HFF-Myc (cell line): ENCODE results near the gene CDK5R2.
A peak's percentile ranks its signal among the peaks of the same experiment; 100 is the strongest.

Experiments used
- DNase-seq: peaks from one replicate; pipeline ENCODE4 v3.0.0-alpha.2; 2011; ENCODE audit warnings: low read depth; ENCODE audit errors: extremely low read depth
- H3K4me3 ChIP-seq: replicated peaks from 2 replicates; pipeline ENCODE4 v1.5.1; 2011; ENCODE audit warnings: low read depth, mild to moderate bottlenecking, control low read depth, low read length
- TF ChIP-seq, protein P1 (sequence below): IDR thresholded peaks from 2 replicates; pipeline ENCODE4 v1.5.1; 2012; ENCODE audit warnings: mild to moderate bottlenecking, low read depth, low read length, control low read depth; ENCODE audit errors: missing control alignments

Gene CDK5R2

DNA sequence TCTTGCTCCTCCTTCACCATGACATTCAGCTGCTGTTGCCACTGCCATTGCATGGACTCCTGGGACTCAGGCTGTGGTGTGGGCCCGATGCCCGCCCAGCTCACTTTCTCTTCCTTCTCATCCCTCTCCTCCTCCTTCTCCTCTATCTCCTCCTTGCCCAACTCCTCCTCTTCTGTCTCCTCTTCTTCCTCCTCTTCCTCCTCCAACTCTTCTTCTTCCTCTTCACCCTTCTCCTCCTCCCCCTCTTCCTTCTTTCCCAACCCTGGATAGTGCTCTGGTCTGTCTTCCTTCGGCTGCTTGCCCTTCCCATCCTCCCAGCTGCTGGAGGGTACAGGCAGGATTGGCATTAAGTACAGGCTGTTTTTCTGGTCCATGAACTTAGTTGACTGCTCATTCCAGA lies 44.5 kb downstream of the CDK5R2 start:
- DNase-seq: no peak
- TF ChIP-seq, protein P1, sequence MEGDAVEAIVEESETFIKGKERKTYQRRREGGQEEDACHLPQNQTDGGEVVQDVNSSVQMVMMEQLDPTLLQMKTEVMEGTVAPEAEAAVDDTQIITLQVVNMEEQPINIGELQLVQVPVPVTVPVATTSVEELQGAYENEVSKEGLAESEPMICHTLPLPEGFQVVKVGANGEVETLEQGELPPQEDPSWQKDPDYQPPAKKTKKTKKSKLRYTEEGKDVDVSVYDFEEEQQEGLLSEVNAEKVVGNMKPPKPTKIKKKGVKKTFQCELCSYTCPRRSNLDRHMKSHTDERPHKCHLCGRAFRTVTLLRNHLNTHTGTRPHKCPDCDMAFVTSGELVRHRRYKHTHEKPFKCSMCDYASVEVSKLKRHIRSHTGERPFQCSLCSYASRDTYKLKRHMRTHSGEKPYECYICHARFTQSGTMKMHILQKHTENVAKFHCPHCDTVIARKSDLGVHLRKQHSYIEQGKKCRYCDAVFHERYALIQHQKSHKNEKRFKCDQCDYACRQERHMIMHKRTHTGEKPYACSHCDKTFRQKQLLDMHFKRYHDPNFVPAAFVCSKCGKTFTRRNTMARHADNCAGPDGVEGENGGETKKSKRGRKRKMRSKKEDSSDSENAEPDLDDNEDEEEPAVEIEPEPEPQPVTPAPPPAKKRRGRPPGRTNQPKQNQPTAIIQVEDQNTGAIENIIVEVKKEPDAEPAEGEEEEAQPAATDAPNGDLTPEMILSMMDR: no peak
- H3K4me3 ChIP-seq: no peak overlapping the region

DNA sequence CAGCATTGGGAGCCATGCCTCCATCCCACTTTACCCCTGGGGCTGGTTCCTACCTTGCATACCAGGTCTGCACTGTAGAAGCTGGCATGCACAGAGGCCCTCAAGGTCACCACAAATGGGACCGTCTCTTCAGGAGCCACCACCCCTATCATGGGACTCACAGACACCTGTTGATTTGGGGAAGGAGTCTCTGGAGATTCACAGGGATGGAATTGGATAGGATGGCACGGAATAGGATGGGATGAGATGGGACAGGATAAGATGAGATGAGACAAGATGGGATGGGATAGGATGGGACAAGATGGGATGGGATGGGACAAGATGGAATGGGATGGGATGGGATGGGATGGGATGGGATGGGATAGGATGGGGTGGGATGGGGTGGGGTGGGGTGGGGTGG lies 49.8 kb downstream of the CDK5R2 start:
- no peak overlapping the region for H3K4me3 ChIP-seq
- TF ChIP-seq, protein P1: no peak
- DNase-seq: no peak

DNA sequence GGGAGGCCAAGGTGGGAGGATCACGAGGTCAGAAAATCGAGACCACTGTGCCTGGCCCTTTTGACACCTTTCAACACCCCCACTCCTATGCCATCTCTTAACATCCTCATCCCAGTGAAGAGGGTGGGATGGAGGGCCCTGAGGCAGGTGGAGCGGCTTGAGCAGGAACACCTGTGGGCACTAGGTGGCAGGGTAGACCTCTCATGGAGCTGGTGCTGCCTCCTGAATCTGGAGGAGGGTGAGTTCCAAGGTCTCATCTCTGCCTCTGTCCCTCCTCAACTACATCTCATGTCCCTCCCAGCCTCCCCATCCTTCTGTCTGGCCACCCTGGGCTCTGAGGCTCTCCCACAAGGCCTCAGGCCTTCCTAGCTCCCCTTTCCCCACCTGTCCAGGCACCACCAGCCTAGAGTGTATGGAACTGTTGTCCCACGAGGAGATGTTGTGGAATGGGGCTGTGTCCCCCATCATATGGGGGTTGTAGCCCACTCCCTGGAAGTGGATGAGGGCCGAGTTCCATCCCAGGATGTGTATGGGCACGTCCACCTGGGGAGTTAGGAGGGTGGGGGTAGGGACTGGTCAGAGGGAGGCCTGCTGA lies 50.8 kb downstream of the CDK5R2 start:
- TF ChIP-seq, protein P1: peak; percentile 24

DNA sequence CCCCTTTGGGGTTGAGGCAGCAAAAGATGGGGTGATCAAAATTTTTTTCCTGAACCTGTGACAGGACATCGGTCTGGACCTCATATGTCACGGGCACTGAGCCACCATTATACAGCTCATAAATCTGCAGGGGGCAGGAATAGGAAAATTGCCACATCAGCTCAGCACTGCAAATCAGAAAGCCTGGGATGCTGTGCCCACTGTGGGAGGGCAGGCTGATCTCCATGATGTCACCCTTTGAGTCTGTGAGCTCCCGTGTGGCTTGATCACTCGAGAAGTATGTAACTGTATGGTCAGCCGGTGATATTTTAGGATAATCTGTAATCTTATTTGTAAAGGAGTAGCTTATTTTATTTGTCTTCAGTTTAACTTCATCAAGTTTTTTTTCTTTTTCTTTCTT lies 51.4 kb downstream of the CDK5R2 start:
- no peak for DNase-seq
- H3K4me3 ChIP-seq: no peak overlapping the region
- TF ChIP-seq, protein P1: no peak

More for the DNA sequence above, 50.8 kb downstream of the CDK5R2 start:
- DNase-seq: no peak
- no peak overlapping the region for H3K4me3 ChIP-seq
